KOPT-K1 (cell line): ENCODE data around the gene ATAD3A.
"Not testable (repeated sequence)": the region's sequence is repeated elsewhere in the genome, so short reads cannot be mapped to it uniquely, and the experiment has no call there.

Experiments
- H3K27ac ChIP-seq: fragments of 200-600 bp; sonication (generic); 2 replicates; pipeline ENCODE4 v1.5.1; 2016; ENCODE audit warnings: antibody characterized with exemption, mild to moderate bottlenecking, low read depth, low read length; ENCODE audit not compliant: poor library complexity, severe bottlenecking
- H3K36me3 ChIP-seq: fragments of 200-600 bp; sonication (generic); 2 replicates; pipeline ENCODE4 v1.5.1; 2017; ENCODE audit warnings: antibody characterized with exemption, mild to moderate bottlenecking, low read length, moderate library complexity; ENCODE audit not compliant: insufficient read depth
- H3K9me3 ChIP-seq: fragments of 200-600 bp; sonication (generic); 2 replicates; pipeline ENCODE4 v1.5.1; 2017; ENCODE audit warnings: antibody characterized with exemption, low read length, mild to moderate bottlenecking; ENCODE audit not compliant: insufficient read depth, poor library complexity, severe bottlenecking

The ATAD3A gene

GRCh38 chr1:1483714-1484113, 28.2 kb upstream of the ATAD3A start:
- peaks cover 77% of the 10 kb centered on the region for H3K36me3 ChIP-seq
- H3K9me3 ChIP-seq = no peaks in the 10 kb centered on the region

GRCh38 chr1:1484976-1485750, 26.8 kb upstream of the ATAD3A start:
- not testable (repeated sequence) for H3K27ac ChIP-seq, H3K9me3 ChIP-seq
- H3K36me3 ChIP-seq = peaks cover 80% of the 10 kb centered on the region

More at GRCh38 chr1:1483714-1484113, 28.2 kb upstream of the ATAD3A start:
- H3K27ac ChIP-seq = no peak overlapping the region

- H3K36me3 ChIP-seq = peaks cover 81% of the 10 kb centered on the region
- H3K9me3 ChIP-seq, H3K27ac ChIP-seq: not testable (repeated sequence)
Measured at GRCh38 chr1:1485755-1486317, 26.1 kb upstream of the ATAD3A start.

- Histone ChIP-seq H3K9me3 (no peaks in the 10 kb centered on the region), H3K36me3 (peaks cover 91% of the 10 kb centered on the region), H3K27ac (no peak overlapping the region)
Measured at GRCh38 chr1:1487701-1488100, 24.3 kb upstream of the ATAD3A start.

GRCh38 chr1:1489231-1489630, 22.7 kb upstream of the ATAD3A start:
- Histone ChIP-seq H3K27ac (no peak overlapping the region), H3K9me3 (peaks cover 6% of the 10 kb centered on the region), H3K36me3 (peaks cover 90% of the 10 kb centered on the region)

- Histone ChIP-seq H3K27ac (no peak overlapping the region), H3K36me3 (peaks cover 85% of the 10 kb centered on the region), H3K9me3 (peaks cover 6% of the 10 kb centered on the region)
Measured at GRCh38 chr1:1489861-1490260, 22.1 kb upstream of the ATAD3A start.

GRCh38 chr1:1490633-1491230, 21.2 kb upstream of the ATAD3A start:
- no peak overlapping the region for H3K27ac ChIP-seq
- H3K36me3 ChIP-seq = peaks cover 84% of the 10 kb centered on the region
- H3K9me3 ChIP-seq = peaks cover 6% of the 10 kb centered on the region

- H3K9me3 ChIP-seq = peaks cover 6% of the 10 kb centered on the region
- no peak overlapping the region for H3K27ac ChIP-seq
- peaks cover 88% of the 10 kb centered on the region for H3K36me3 ChIP-seq
Measured at GRCh38 chr1:1491601-1492000, 20.4 kb upstream of the ATAD3A start.

- peaks cover 61% of the 10 kb centered on the region for H3K36me3 ChIP-seq
- H3K27ac ChIP-seq, H3K9me3 ChIP-seq: not testable (repeated sequence)
Measured at GRCh38 chr1:1494311-1494710, 17.7 kb upstream of the ATAD3A start.

- not testable (repeated sequence) for H3K27ac ChIP-seq
Measured at GRCh38 chr1:1495461-1495975, 16.4 kb upstream of the ATAD3A start.

GRCh38 chr1:1504777-1505365, 7.1 kb upstream of the ATAD3A start:
- H3K36me3 ChIP-seq, H3K9me3 ChIP-seq: not testable (repeated sequence)
- peak overlapping the region; percentile 42 for H3K27ac ChIP-seq

More at GRCh38 chr1:1495461-1495975, 16.4 kb upstream of the ATAD3A start:
- H3K9me3 ChIP-seq = not testable (repeated sequence)
- peaks cover 49% of the 10 kb centered on the region for H3K36me3 ChIP-seq

- H3K9me3 ChIP-seq, H3K36me3 ChIP-seq: not testable (repeated sequence)
- peak overlapping the region; percentile 42 for H3K27ac ChIP-seq
Measured at GRCh38 chr1:1505366-1505798, 6.6 kb upstream of the ATAD3A start.

- peak overlapping the region; percentile 27 for H3K27ac ChIP-seq
- not testable (repeated sequence) for H3K9me3 ChIP-seq, H3K36me3 ChIP-seq
Measured at GRCh38 chr1:1505801-1506200, 6.2 kb upstream of the ATAD3A start.

- Histone ChIP-seq H3K36me3 (no peaks in the 10 kb centered on the region), H3K27ac (no peak overlapping the region), H3K9me3 (no peaks in the 10 kb centered on the region)
Measured at GRCh38 chr1:1507305-1507704, 4.7 kb upstream of the ATAD3A start.

- H3K36me3 ChIP-seq, H3K27ac ChIP-seq, H3K9me3 ChIP-seq: not testable (repeated sequence)
Measured at GRCh38 chr1:1508775-1509464, 3.0 kb upstream of the ATAD3A start.
